HG03469 (cell line): ENCODE results near the gene ABL2.

Source experiments
- ATAC-seq: cut with Tn5 transposase; IDR thresholded peaks from one replicate; pipeline ENCODE4 v1.9.1; 2021; ENCODE audit warnings: mild to moderate bottlenecking, moderate library complexity, moderate number of reproducible peaks; ENCODE audit not compliant: unreplicated experiment

ABL2 gene

GRCh38 chr1:179103999-179104398 is 125.5 kb downstream of the ABL2 start:
- ATAC-seq: no peak

GRCh38 chr1:179101566-179101965 is 127.9 kb downstream of the ABL2 start:
- no peak for ATAC-seq

GRCh38 chr1:179099891-179100290 is 129.6 kb downstream of the ABL2 start:
- no peak for ATAC-seq

- ATAC-seq: no peak
Measured at GRCh38 chr1:179095924-179096323, 133.6 kb downstream of the ABL2 start.

- no peak for ATAC-seq
Measured at GRCh38 chr1:179095377-179095776, 134.1 kb downstream of the ABL2 start.

- ATAC-seq: no peak
Measured at GRCh38 chr1:179094818-179095217, 134.7 kb downstream of the ABL2 start.

GRCh38 chr1:179092896-179093461 is 136.5 kb downstream of the ABL2 start:
- ATAC-seq: no peak

- ATAC-seq: no peak
Measured at GRCh38 chr1:179091691-179092165, 137.7 kb downstream of the ABL2 start.

GRCh38 chr1:179090923-179091322 is 138.6 kb downstream of the ABL2 start:
- ATAC-seq: no peak

- ATAC-seq: no peak
Measured at GRCh38 chr1:179090522-179090921, 139.0 kb downstream of the ABL2 start.

GRCh38 chr1:179089827-179090482 is 139.5 kb downstream of the ABL2 start:
- no peak for ATAC-seq

GRCh38 chr1:179087665-179088064 is 141.8 kb downstream of the ABL2 start:
- ATAC-seq: no peak

- ATAC-seq: no peak
Measured at GRCh38 chr1:179083533-179083932, 145.9 kb downstream of the ABL2 start.

- no peak for ATAC-seq
Measured at GRCh38 chr1:179082999-179083335, 146.5 kb downstream of the ABL2 start.

GRCh38 chr1:179082333-179082998 is 147.0 kb downstream of the ABL2 start:
- peak; percentile 1 for ATAC-seq

- ATAC-seq: peak; percentile 79
Measured at GRCh38 chr1:179081687-179082332, 147.7 kb downstream of the ABL2 start, which contains the start of gene TOR3A. Gene TOR3A, plus strand, starts transcription at chr1:179082070. Its CDS starts 59 bp downstream, at chr1:179082129.

GRCh38 chr1:179080866-179081686 is 148.4 kb downstream of the ABL2 start:
- peak; percentile 6 for ATAC-seq

GRCh38 chr1:179079113-179079761 is 150.2 kb downstream of the ABL2 start:
- ATAC-seq: no peak

GRCh38 chr1:179077396-179077795 is 152.1 kb downstream of the ABL2 start:
- no peak for ATAC-seq

- ATAC-seq: no peak
Measured at GRCh38 chr1:179066471-179066870, 163.0 kb downstream of the ABL2 start.
